ENCODE data around the gene SINHCAF. TPM values are rescaled to one million over a fixed set of nuclear protein-coding genes. Genes with fewer than 3 reads are reported as not detected.
"Not testable (repeated sequence)": the region's sequence is repeated elsewhere in the genome, so short reads cannot be mapped to it uniquely, and the experiment has no call there.

SINHCAF gene
- total RNA-seq, 4 donors from 2014 or later, result 19.2 to 41.3 (median 25.7) TPM

GRCh38 chr12:31238764-31239387 is 87.1 kb downstream of the SINHCAF start:
- peaks cover 0 to 11% (median 3%) of the 10 kb centered on the region in 4 donors for H3K4me1 ChIP-seq
- peaks cover 0 to 58% (median 0%) of the 10 kb centered on the region in 4 donors for H3K27me3 ChIP-seq
- H3K4me3 ChIP-seq, result peak overlapping the region in 1 of 4 donors; percentile 23
- TF ChIP-seq POLR2AphosphoS5 (IDR thresholded peaks at IDR 0.05), result no peak
- TF ChIP-seq, protein P1, sequence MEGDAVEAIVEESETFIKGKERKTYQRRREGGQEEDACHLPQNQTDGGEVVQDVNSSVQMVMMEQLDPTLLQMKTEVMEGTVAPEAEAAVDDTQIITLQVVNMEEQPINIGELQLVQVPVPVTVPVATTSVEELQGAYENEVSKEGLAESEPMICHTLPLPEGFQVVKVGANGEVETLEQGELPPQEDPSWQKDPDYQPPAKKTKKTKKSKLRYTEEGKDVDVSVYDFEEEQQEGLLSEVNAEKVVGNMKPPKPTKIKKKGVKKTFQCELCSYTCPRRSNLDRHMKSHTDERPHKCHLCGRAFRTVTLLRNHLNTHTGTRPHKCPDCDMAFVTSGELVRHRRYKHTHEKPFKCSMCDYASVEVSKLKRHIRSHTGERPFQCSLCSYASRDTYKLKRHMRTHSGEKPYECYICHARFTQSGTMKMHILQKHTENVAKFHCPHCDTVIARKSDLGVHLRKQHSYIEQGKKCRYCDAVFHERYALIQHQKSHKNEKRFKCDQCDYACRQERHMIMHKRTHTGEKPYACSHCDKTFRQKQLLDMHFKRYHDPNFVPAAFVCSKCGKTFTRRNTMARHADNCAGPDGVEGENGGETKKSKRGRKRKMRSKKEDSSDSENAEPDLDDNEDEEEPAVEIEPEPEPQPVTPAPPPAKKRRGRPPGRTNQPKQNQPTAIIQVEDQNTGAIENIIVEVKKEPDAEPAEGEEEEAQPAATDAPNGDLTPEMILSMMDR (IDR thresholded peaks at IDR 0.05), result peak; percentile 50 to 70 (median 57)
- DNase-seq (ENCODE audit: extremely low spot score), result peak; percentile 92
- H3K9me3 ChIP-seq, result no peaks in the 10 kb centered on the region
- 23% methylated on average over 11 of the region's 11 CpGs for WGBS
- no peak overlapping the region for H3K27ac ChIP-seq (replicated peaks in 1 of 4)
- intact Hi-C loops (cut with DNase I), result no loop called here
- H3K36me3 ChIP-seq, result no peaks in the 10 kb centered on the region

DNA sequence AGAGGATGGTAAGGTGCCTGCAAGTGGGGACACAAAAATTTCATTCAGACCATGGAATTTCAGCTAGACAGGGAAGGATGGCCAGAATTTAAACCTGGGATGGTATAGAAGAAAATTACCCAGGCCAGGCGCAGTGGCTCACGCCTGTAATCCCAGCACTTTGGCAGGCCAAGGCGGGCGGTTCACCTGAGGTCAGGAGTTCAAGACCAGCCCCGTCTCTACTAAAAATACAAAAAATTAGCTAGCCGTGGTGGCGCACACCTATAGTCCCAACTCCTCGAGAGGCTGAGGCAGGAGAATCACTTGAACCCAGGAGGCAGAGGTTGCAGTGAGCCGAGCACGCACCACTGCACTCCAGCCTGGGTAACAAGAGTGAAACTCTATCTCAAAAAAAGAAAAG is 87.6 kb downstream of the SINHCAF start:
- intact Hi-C loops (cut with DNase I); H3K9me3 ChIP-seq; H3K36me3 ChIP-seq; H3K27ac ChIP-seq (replicated peaks in 1 of 4): not testable (repeated sequence)
- peak; percentile 47 for DNase-seq (ENCODE audit: extremely low spot score)
- peaks cover 0 to 64% (median 0%) of the 10 kb centered on the region in 4 donors for H3K27me3 ChIP-seq
- H3K4me3 ChIP-seq, result peak overlapping the region in 1 of 4 donors; percentile 23
- H3K4me1 ChIP-seq, result peaks cover 0 to 11% (median 3%) of the 10 kb centered on the region in 4 donors
- 71% methylated on average over 10 of the region's 10 CpGs for WGBS

- Histone ChIP-seq H3K27me3 (peaks cover 0 to 62% (median 0%) of the 10 kb centered on the region in 4 donors), H3K4me3 (no peak overlapping the region), H3K27ac (replicated peaks in 1 of 4) (no peak overlapping the region), H3K9me3 (no peaks in the 10 kb centered on the region), H3K4me1 (peaks cover 0 to 11% (median 3%) of the 10 kb centered on the region in 4 donors), H3K36me3 (no peaks in the 10 kb centered on the region)
- intact Hi-C loops (cut with DNase I), result no loop called here
- TF ChIP-seq POLR2A (IDR thresholded peaks at IDR 0.05; ENCODE audit: low read depth) (no peak), EP300 (IDR thresholded peaks at IDR 0.05) (no peak), POLR2AphosphoS5 (IDR thresholded peaks at IDR 0.05) (no peak)
- TF ChIP-seq, protein P1 (IDR thresholded peaks at IDR 0.05), result no peak
- DNase-seq (ENCODE audit: extremely low spot score), result peak; percentile 86
- WGBS, result 77% methylated on average over 7 of the region's 11 CpGs
Observed at GRCh38 chr12:31236998-31237637, 88.8 kb downstream of the SINHCAF start.

GRCh38 chr12:31235868-31236395 is 90.0 kb downstream of the SINHCAF start:
- H3K27ac ChIP-seq (replicated peaks in 1 of 4), result no peak overlapping the region
- H3K9me3 ChIP-seq, result peaks cover 0 to 6% (median 0%) of the 10 kb centered on the region in 4 donors
- H3K36me3 ChIP-seq, result no peaks in the 10 kb centered on the region
- H3K27me3 ChIP-seq, result peaks cover 0 to 62% (median 0%) of the 10 kb centered on the region in 4 donors
- WGBS, result 75% methylated on average over 9 of the region's 9 CpGs
- peaks cover 0 to 11% (median 3%) of the 10 kb centered on the region in 4 donors for H3K4me1 ChIP-seq
- intact Hi-C loops (cut with DNase I), result no loop called here
- DNase-seq (ENCODE audit: extremely low spot score), result peak; percentile 86
- H3K4me3 ChIP-seq, result no peak overlapping the region
- no peak for TF ChIP-seq EP300 (IDR thresholded peaks at IDR 0.05)
- TF ChIP-seq POLR2AphosphoS5 (IDR thresholded peaks at IDR 0.05), result no peak
- TF ChIP-seq POLR2A (IDR thresholded peaks at IDR 0.05; ENCODE audit: low read depth), result no peak
- TF ChIP-seq, protein P1 (IDR thresholded peaks at IDR 0.05), result no peak

Data from esophagus muscularis mucosa (tissue), 4 donors.